Endothelial cell of umbilical vein (primary cell): Measurements from ENCODE around the gene HBP1. TPM values are rescaled to one million over a fixed set of nuclear protein-coding genes. Genes with fewer than 3 reads are reported as not detected.

Experiments
- BruUV-seq: library from RNA; stranded (reverse); fragments of 400-500 nt; replicated peaks from 2 replicates; lab custom pipeline; 2021; lab: Mats Ljungman, UMichigan
- CTCF ChIA-PET: fragments of 300-600, 350-600 bp; sonication (Branson Sonifier 250); formaldehyde crosslinking; loops from one replicate; lab custom pipeline; 2021; ENCODE audit warnings: antibody characterized with exemption, inconsistent platforms; lab: Charles Lee
- POLR2A ChIA-PET: fragments of 300-600, 350-600 bp; sonication (Branson Sonifier 250); formaldehyde crosslinking; loops from one replicate; lab custom pipeline; 2021; ENCODE audit warnings: antibody characterized with exemption, inconsistent platforms; lab: Charles Lee
- DNase-seq: peaks from one replicate; pipeline ENCODE4 v3.0.0-alpha.2; 2011; ENCODE audit warnings: low read depth, low spot score
- FAIRE-seq: peaks from 2 replicates; lab custom pipeline; 2011; peaks lifted over from hg19 to GRCh38; lab: Jason Lieb, UNC
- H2AFZ ChIP-seq: 2 replicates; pipeline ENCODE4 v1.6.0; 2012; ENCODE audit warnings: low read depth, low read length, control low read depth, inconsistent platforms
- H3K27ac ChIP-seq: 2 replicates; pipeline ENCODE4 v1.5.1; 2011; ENCODE audit warnings: low read depth, mild to moderate bottlenecking, control low read depth, low read length, moderate library complexity; ENCODE audit not compliant: insufficient read depth
- H3K27me3 ChIP-seq, 2 experiments: 2 replicates each; pipeline versions ENCODE4 v1.6.0 to v1.6.1; 2011; ENCODE audit warnings: low read length in 2 of 2, mixed read lengths in 1 of 2; ENCODE audit not compliant: control insufficient read depth in 2 of 2, insufficient read depth in 2 of 2
- H3K36me3 ChIP-seq, 2 experiments: 2 replicates in 1 of 2; 3 replicates in 1 of 2; pipeline ENCODE4 v1.5.1; 2011; ENCODE audit warnings: low read length in 2 of 2, mild to moderate bottlenecking in 1 of 2, moderate library complexity in 1 of 2; ENCODE audit not compliant: control insufficient read depth in 2 of 2, insufficient read depth in 2 of 2; ENCODE audit errors: extremely low read depth in 1 of 2
- H3K4me1 ChIP-seq: 3 replicates; pipeline ENCODE4 v1.5.1; 2011; ENCODE audit warnings: mild to moderate bottlenecking, low read length; ENCODE audit not compliant: control insufficient read depth, insufficient read depth; ENCODE audit errors: extremely low read depth
- H3K4me2 ChIP-seq: 2 replicates; pipeline ENCODE4 v1.6.1; 2011; ENCODE audit warnings: low read length, control low read depth, mixed read lengths; ENCODE audit not compliant: insufficient read depth
- H3K4me3 ChIP-seq, 3 experiments: fragments of 200-600 bp in 1 of 3; sonication (generic), shearing (Covaris generic) in 1 of 3; replicated peaks in 1 of 3; 2 replicates each; pipeline ENCODE4 v1.5.1; 2011 to 2016; ENCODE audit warnings: control low read depth in 3 of 3, low read length in 3 of 3, mild to moderate bottlenecking in 2 of 3, inconsistent platforms in 1 of 3, low read depth in 1 of 3, moderate library complexity in 1 of 3; ENCODE audit not compliant: insufficient read depth in 1 of 3
- H3K79me2 ChIP-seq: 2 replicates; pipeline ENCODE4 v1.6.0; 2012; ENCODE audit warnings: low read length, inconsistent platforms; ENCODE audit not compliant: control insufficient read depth, insufficient read depth
- H3K9ac ChIP-seq: replicated peaks from 2 replicates; pipeline ENCODE3; 2011; ENCODE audit warnings: low read length, control low read depth; ENCODE audit not compliant: insufficient read depth; ENCODE audit errors: extremely low read depth
- H3K9me1 ChIP-seq: replicated peaks from 3 replicates; pipeline ENCODE4 v1.6.0; 2011; ENCODE audit warnings: mild to moderate bottlenecking, low read length; ENCODE audit not compliant: control insufficient read depth, insufficient read depth; ENCODE audit errors: extremely low read depth
- H3K9me3 ChIP-seq: replicated peaks from 2 replicates; pipeline ENCODE4 v1.5.1; 2012; ENCODE audit warnings: low read length, inconsistent platforms; ENCODE audit not compliant: control insufficient read depth, insufficient read depth
- H4K20me1 ChIP-seq: replicated peaks from 2 replicates; pipeline ENCODE3; 2011; ENCODE audit warnings: mild to moderate bottlenecking, low read length; ENCODE audit not compliant: control insufficient read depth, insufficient read depth; ENCODE audit errors: extremely low read depth
- EZH2 ChIP-seq: IDR thresholded peaks from 2 replicates; pipeline ENCODE4 v1.6.1; 2012; ENCODE audit warnings: borderline replicate concordance, low read depth, mild to moderate bottlenecking, moderate library complexity, low read length, inconsistent platforms; ENCODE audit not compliant: severe bottlenecking
- FOS ChIP-seq: IDR thresholded peaks from 2 replicates; pipeline ENCODE4 v1.6.1; 2011; ENCODE audit warnings: mild to moderate bottlenecking, low read length, moderate library complexity, borderline replicate concordance; ENCODE audit not compliant: insufficient read depth
- GATA2 ChIP-seq: IDR thresholded peaks from 2 replicates; pipeline ENCODE4 v1.7.0; 2011; ENCODE audit warnings: low read depth, mild to moderate bottlenecking, moderate library complexity, mixed read lengths, low read length; ENCODE audit not compliant: insufficient read length, insufficient read depth
- JUN ChIP-seq: IDR thresholded peaks from 2 replicates; pipeline ENCODE4 v1.6.1; 2011; ENCODE audit warnings: borderline replicate concordance, low read depth; ENCODE audit not compliant: insufficient read length, insufficient read depth
- MAX ChIP-seq: IDR thresholded peaks from 2 replicates; pipeline ENCODE4 v1.6.1; 2011; ENCODE audit not compliant: insufficient read depth, insufficient read length
- MYC ChIP-seq: IDR thresholded peaks from one replicate; pipeline ENCODE4 v1.6.1; 2011; ENCODE audit warnings: mild to moderate bottlenecking, low read depth, low read length
- POLR2A ChIP-seq: IDR thresholded peaks from 2 replicates; pipeline ENCODE4 v1.6.1; 2012; ENCODE audit warnings: low read depth, mild to moderate bottlenecking, control low read depth, low read length
- POLR2AphosphoS5 ChIP-seq: IDR thresholded peaks from 2 replicates; pipeline ENCODE4 v1.6.1; 2012; ENCODE audit warnings: low read depth, mild to moderate bottlenecking, control low read depth, low read length, moderate library complexity; ENCODE audit not compliant: insufficient read depth
- dilution Hi-C: fragments of 300-500 bp; cut with MboI; formaldehyde crosslinking; loops from one replicate; pipeline ENCODE4 v1.15.0; 2019; ENCODE audit warnings: low sequenced_read_pairs; ENCODE audit not compliant: extremely low pct_ligation_motif_present
- intact Hi-C: fragments of 100-400 bp; cut with micrococcal nuclease; formaldehyde crosslinking; loops from one replicate; pipeline ENCODE4 v1.10.0; 2022
- polyA plus RNA-seq, 4 experiments: library from polyadenylated mRNA; depleted of rRNA in 3 of 4; stranded (reverse) in 3 of 4; unstranded in 1 of 4; fragments of >200 nt; gene quantifications; 2 replicates each; pipeline versions ENCODE4 v1.2.1 to v1.2.3, GENCODE V29; 2011 to 2012; ENCODE audit warnings: missing spikeins in 1 of 4
- total RNA-seq: library from RNA; stranded (reverse); gene quantifications from 2 replicates; pipeline ENCODE4 v1.2.3, GENCODE V29; 2021
- TF ChIP-seq, protein P1 (sequence below), 2 donors: IDR thresholded peaks; 1 replicate in 1 of 2; 2 replicates in 1 of 2; pipeline ENCODE4 v1.5.1; 2011; ENCODE audit warnings: low read length in 2 of 2, mild to moderate bottlenecking in 2 of 2, moderate library complexity in 2 of 2, control low read depth in 1 of 2, inconsistent platforms in 1 of 2, low read depth in 1 of 2; ENCODE audit not compliant: insufficient read depth in 1 of 2; ENCODE audit errors: extremely low read depth in 1 of 2

HBP1 gene
- total and polyA plus RNA-seq, 2 donors (not counting 3 experiments of a cell fraction or from before 2014, with no cell fraction given): 49.6 to 63.4 TPM

GRCh38 chr7:107213193-107213788, 44.5 kb downstream of the HBP1 start:
- DNase-seq (no peak), FAIRE-seq (no peak)
- Histone ChIP-seq H3K36me3 (peaks cover 0 to 6% of the 10 kb centered on the region in 2 experiments), H4K20me1 (no peaks in the 10 kb centered on the region), H3K27me3 (no peaks in the 10 kb centered on the region), H2AFZ (no peak overlapping the region), H3K9ac (no peak overlapping the region), H3K79me2 (no peaks in the 10 kb centered on the region), H3K4me3 (no peak overlapping the region), H3K9me1 (no peaks in the 10 kb centered on the region), H3K4me2 (no peak overlapping the region), H3K4me1 (no peaks in the 10 kb centered on the region), H3K27ac (no peak overlapping the region), H3K9me3 (no peaks in the 10 kb centered on the region)
- intact Hi-C loops (no loop called here), dilution Hi-C loops (no loop called here)
- BruUV-seq: no TSS peak
- ChIA-PET CTCF (interaction anchor here (1.1 kb wide), 1 partner anchor 10 kb away, joined by 3 read pairs; no protein-coding TSS in a partner anchor), POLR2A (no interaction called here)
- TF ChIP-seq MYC (no peak), POLR2AphosphoS5 (no peak), MAX (no peak), GATA2 (no peak), JUN (no peak), EZH2 (no peak), FOS (no peak), POLR2A (no peak)
- TF ChIP-seq, protein P1, sequence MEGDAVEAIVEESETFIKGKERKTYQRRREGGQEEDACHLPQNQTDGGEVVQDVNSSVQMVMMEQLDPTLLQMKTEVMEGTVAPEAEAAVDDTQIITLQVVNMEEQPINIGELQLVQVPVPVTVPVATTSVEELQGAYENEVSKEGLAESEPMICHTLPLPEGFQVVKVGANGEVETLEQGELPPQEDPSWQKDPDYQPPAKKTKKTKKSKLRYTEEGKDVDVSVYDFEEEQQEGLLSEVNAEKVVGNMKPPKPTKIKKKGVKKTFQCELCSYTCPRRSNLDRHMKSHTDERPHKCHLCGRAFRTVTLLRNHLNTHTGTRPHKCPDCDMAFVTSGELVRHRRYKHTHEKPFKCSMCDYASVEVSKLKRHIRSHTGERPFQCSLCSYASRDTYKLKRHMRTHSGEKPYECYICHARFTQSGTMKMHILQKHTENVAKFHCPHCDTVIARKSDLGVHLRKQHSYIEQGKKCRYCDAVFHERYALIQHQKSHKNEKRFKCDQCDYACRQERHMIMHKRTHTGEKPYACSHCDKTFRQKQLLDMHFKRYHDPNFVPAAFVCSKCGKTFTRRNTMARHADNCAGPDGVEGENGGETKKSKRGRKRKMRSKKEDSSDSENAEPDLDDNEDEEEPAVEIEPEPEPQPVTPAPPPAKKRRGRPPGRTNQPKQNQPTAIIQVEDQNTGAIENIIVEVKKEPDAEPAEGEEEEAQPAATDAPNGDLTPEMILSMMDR (IDR thresholded peaks at IDR 0.05; ENCODE audit: extremely low read depth in 1 of 2, insufficient read depth in 1 of 2, low read depth in 1 of 2, low read length in 2 of 2): no peak
